K562 (cell line): ENCODE data around the gene CSE1L.

Experiments
- ATF3 ChIP-seq, 2 experiments: fragments of 450-650 bp in 1 of 2; sonication (generic) in 1 of 2; formaldehyde crosslinking in 1 of 2; IDR thresholded peaks in 1 of 2; conservative IDR thresholded peaks in 1 of 2; 2 replicates each; pipeline versions ENCODE4 v1.6.1 to v1.8.1; 2016 to 2023; ENCODE audit warnings: mild to moderate bottlenecking in 2 of 2, moderate library complexity in 2 of 2, inconsistent platforms in 1 of 2, missing genetic modification reagents in 1 of 2
- CTCF ChIP-seq, 3 experiments: IDR thresholded peaks in 2 of 3; conservative IDR thresholded peaks in 1 of 3; 2 replicates each; pipeline ENCODE4 v1.5.1; 2011 to 2012; ENCODE audit warnings: low read length in 3 of 3, mild to moderate bottlenecking in 3 of 3, control low read depth in 2 of 3, improper control_type of control experiment in 1 of 3, inconsistent platforms in 1 of 3, low read depth in 1 of 3, mixed read lengths in 1 of 3, moderate library complexity in 1 of 3; ENCODE audit not compliant: insufficient read depth in 2 of 3
- DNMT1 ChIP-seq: fragments of 450-650 bp; IDR thresholded peaks from 2 replicates; pipeline ENCODE4 v1.6.1; 2016; ENCODE audit warnings: antibody characterized with exemption, mild to moderate bottlenecking
- FOXK2 ChIP-seq, 2 experiments: fragments of 450-650 bp; IDR thresholded peaks in 1 of 2; conservative IDR thresholded peaks in 1 of 2; 2 replicates each; pipeline ENCODE4 v1.6.1; 2016; ENCODE audit warnings: low read depth in 2 of 2, mild to moderate bottlenecking in 1 of 2
- HMBOX1 ChIP-seq: sonication (generic); IDR thresholded peaks from 2 replicates; pipeline ENCODE4 v1.6.1; 2016
- MTA2 ChIP-seq: fragments of 450-650 bp; IDR thresholded peaks from 2 replicates; pipeline ENCODE4 v1.6.1; 2016; ENCODE audit warnings: low read depth
- MYBL2 ChIP-seq, 2 experiments: fragments of 450-650 bp in 1 of 2; sonication (generic) in 1 of 2; formaldehyde crosslinking in 1 of 2; IDR thresholded peaks; 2 replicates each; pipeline versions ENCODE4 v1.6.1 to v1.8.1; 2017 to 2022; ENCODE audit warnings: borderline replicate concordance in 1 of 2, inconsistent platforms in 1 of 2, low read depth in 1 of 2, mild to moderate bottlenecking in 1 of 2, missing genetic modification reagents in 1 of 2, moderate library complexity in 1 of 2
- ZSCAN29 ChIP-seq: fragments of 450-650 bp; IDR thresholded peaks from 2 replicates; pipeline ENCODE4 v1.6.1; 2017

GRCh38 chr20:49063279-49063678, 17.2 kb downstream of the CSE1L start:
- TF ChIP-seq CTCF (IDR thresholded peaks at IDR 0.05 in 2 of 3, conservative IDR thresholded peaks at IDR 0.05 in 1 of 3; ENCODE audit: insufficient read depth in 2 of 3, low read depth in 1 of 3, low read length in 3 of 3) (no peak), MYBL2 (IDR thresholded peaks at IDR 0.05; ENCODE audit: low read depth) (no peak), MYBL2 (CRISPR knock-in tag; IDR thresholded peaks at IDR 0.05; ENCODE audit: borderline replicate concordance) (no peak), ZSCAN29 (no peak), FOXK2 (conservative IDR thresholded peaks at IDR 0.05 in 1 of 2, IDR thresholded peaks at IDR 0.05 in 1 of 2; ENCODE audit: low read depth in 2 of 2) (no peak), DNMT1 (no peak), MTA2 (no peak), HMBOX1 (no peak), ATF3 (IDR thresholded peaks at IDR 0.05) (no peak), ATF3 (CRISPR knock-in tag; conservative IDR thresholded peaks at IDR 0.05) (no peak)
